NT2/D1 (cell line): ENCODE data around the gene MLC1.

ENCODE experiments used
- SUZ12 ChIP-seq: IDR thresholded peaks from 2 replicates; pipeline ENCODE4 v1.6.1; 2011; ENCODE audit not compliant: insufficient read length, insufficient read depth; ENCODE audit errors: extremely low read depth
- YY1 ChIP-seq: IDR thresholded peaks from 2 replicates; pipeline ENCODE4 v1.6.1; 2011; ENCODE audit not compliant: insufficient read length, insufficient read depth

DNA sequence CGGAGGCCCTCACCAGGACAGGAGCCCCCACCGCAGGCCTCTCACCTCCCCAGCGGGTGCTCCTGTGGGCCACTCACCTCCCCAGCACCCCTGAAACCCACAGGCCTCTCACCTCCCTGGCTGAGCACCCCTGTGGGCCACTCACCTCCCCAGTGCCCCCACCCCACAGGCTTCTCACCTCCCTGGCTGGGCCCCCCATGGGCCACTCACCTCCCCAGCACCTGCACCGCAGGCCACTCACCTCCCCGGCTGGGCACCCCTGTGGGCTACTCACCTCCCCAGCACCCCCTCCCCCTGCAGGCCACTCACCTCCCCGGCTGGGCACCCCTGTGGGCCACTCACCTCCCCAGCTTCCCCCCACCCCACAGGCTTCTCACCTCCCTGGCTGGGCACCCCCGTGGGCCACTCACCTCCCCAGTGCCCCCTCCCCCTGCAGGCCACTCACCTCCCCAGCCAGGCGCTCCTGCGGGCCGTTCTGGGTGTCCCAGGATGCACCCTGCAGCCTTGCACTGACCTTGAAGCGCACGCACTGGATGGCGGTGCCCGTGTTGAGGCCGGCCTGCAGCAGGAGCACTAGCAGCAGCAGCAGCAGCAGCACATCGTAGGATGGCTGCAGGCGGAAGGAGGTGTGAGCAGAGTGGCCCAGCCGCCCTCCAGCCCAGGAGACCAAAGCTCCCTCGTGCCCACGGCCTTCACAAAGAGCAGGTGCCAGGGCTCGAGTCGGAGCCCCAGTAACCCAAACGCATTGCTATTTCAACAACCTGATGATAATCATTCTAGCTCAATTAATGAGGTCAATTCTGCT, 21.4 kb downstream of the MLC1 start:
- TF ChIP-seq YY1 (no peak), SUZ12 (no peak)
